Breast epithelium (tissue), 3 donors: ENCODE measurements around the gene LIMS1.

Experiments used
- CTCF ChIP-seq, 3 donors: fragments of 450-650 bp; IDR thresholded peaks; one replicate each; pipeline ENCODE4 v1.5.1; 2016 to 2017; ENCODE audit warnings: antibody characterized with exemption in 3 of 3, mild to moderate bottlenecking in 3 of 3, moderate library complexity in 3 of 3
- POLR2A ChIP-seq: fragments of 450-650 bp; IDR thresholded peaks from one replicate; pipeline ENCODE4 v1.6.1; 2016; ENCODE audit warnings: antibody characterized with exemption, mild to moderate bottlenecking, moderate library complexity
- POLR2AphosphoS5 ChIP-seq, 3 donors: sonication (generic); formaldehyde crosslinking; IDR thresholded peaks; one replicate each; pipeline ENCODE4 v1.6.1; 2017; ENCODE audit warnings: antibody characterized with exemption in 3 of 3

- TF ChIP-seq CTCF (IDR thresholded peaks at IDR 0.05) (no peak), POLR2AphosphoS5 (IDR thresholded peaks at IDR 0.05) (no peak), POLR2A (no peak)
Measured at GRCh38 chr2:108586631-108587030, 52.4 kb downstream of the LIMS1 start.
